Measurements from ENCODE around the gene CREB3L1.

DNA sequence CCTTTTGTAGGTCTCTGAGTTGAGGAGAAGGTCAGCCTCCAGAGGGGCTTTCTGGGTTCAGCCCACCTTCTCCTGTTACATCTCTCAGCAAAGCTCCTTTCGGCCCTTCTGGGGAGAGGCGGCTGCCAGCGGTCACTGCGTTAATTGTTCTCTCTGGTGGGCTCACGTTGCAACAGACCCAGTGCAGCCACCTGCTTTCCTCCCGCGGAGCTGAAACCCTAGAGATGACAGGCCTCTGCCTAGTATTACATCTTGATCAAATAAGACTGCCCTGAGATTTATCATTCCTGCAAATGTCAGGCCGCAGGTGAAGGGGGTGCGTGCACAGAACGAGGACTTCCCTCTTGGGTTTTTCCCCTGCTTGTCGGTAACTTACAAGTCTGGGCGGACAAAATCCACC is 43.2 kb upstream of the CREB3L1 start:
- TF ChIP-seq, protein P1, sequence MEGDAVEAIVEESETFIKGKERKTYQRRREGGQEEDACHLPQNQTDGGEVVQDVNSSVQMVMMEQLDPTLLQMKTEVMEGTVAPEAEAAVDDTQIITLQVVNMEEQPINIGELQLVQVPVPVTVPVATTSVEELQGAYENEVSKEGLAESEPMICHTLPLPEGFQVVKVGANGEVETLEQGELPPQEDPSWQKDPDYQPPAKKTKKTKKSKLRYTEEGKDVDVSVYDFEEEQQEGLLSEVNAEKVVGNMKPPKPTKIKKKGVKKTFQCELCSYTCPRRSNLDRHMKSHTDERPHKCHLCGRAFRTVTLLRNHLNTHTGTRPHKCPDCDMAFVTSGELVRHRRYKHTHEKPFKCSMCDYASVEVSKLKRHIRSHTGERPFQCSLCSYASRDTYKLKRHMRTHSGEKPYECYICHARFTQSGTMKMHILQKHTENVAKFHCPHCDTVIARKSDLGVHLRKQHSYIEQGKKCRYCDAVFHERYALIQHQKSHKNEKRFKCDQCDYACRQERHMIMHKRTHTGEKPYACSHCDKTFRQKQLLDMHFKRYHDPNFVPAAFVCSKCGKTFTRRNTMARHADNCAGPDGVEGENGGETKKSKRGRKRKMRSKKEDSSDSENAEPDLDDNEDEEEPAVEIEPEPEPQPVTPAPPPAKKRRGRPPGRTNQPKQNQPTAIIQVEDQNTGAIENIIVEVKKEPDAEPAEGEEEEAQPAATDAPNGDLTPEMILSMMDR (IDR thresholded peaks at IDR 0.05; ENCODE audit: extremely low read depth in 1 of 2, insufficient read depth in 1 of 2, low read depth in 1 of 2, low read length in 2 of 2) = no peak
- TF ChIP-seq EZH2 (IDR thresholded peaks at IDR 0.05; ENCODE audit: borderline replicate concordance, low read depth, low read length, severe bottlenecking) (no peak), FOS (IDR thresholded peaks at IDR 0.05; ENCODE audit: borderline replicate concordance, insufficient read depth, low read length) (no peak), MYC (IDR thresholded peaks at IDR 0.05; ENCODE audit: low read depth, low read length) (no peak), JUN (IDR thresholded peaks at IDR 0.05; ENCODE audit: borderline replicate concordance, insufficient read depth, insufficient read length, low read depth) (no peak)

Data from endothelial cell of umbilical vein (primary cell).